GM12875 (cell line): Measurements from ENCODE around the gene FGFR3.

Experiments used
- H3K4me3 ChIP-seq: one replicate; pipeline ENCODE4 v1.5.1; 2011; ENCODE audit warnings: low read depth, low read length, control low read depth
- CTCF ChIP-seq: IDR thresholded peaks from 2 replicates; pipeline ENCODE4 v1.5.1; 2011; ENCODE audit warnings: low read depth, mild to moderate bottlenecking, control low read depth, inconsistent platforms, low read length, moderate library complexity, borderline replicate concordance; ENCODE audit not compliant: insufficient read depth

The FGFR3 gene

DNA sequence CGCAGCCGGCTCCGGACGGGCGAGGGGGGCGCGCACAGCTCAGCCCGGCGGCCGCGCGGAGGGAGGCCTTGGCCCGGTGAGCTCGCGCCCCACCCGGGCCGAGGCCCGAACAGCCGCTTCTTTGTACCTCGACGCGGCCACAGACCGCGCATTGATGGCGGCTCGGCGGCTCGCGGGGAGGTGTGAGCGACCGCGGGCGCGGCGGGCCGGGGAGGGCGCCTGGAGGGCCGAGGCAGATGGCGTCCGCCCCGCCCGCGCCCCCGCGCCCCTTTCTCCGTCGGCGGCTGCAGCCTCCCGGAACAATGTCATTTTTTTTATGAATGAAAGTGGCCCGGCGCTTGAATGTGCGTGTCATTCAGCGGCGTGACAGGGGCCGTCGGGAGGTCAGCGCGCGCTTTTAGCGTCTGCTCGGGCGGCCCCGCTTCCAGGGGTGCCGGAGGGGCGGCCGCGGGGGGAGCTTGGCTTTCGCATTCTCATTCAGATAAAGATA lies 1.8 kb downstream of the FGFR3 start:
- no peak overlapping the region for H3K4me3 ChIP-seq

GRCh38 chr4:1795299-1796195 lies 2.5 kb downstream of the FGFR3 start:
- no peak overlapping the region for H3K4me3 ChIP-seq
- TF ChIP-seq CTCF: no peak

More for the DNA sequence above, 1.8 kb downstream of the FGFR3 start:
- no peak for TF ChIP-seq CTCF

- H3K4me3 ChIP-seq: no peak overlapping the region
- no peak for TF ChIP-seq CTCF
These were observed 3.6 kb downstream of the FGFR3 start for GRCh38 chr4:1796486-1797204.

- no peak overlapping the region for H3K4me3 ChIP-seq
- no peak for TF ChIP-seq CTCF
These were observed 4.3 kb downstream of the FGFR3 start for GRCh38 chr4:1797298-1797860.

DNA sequence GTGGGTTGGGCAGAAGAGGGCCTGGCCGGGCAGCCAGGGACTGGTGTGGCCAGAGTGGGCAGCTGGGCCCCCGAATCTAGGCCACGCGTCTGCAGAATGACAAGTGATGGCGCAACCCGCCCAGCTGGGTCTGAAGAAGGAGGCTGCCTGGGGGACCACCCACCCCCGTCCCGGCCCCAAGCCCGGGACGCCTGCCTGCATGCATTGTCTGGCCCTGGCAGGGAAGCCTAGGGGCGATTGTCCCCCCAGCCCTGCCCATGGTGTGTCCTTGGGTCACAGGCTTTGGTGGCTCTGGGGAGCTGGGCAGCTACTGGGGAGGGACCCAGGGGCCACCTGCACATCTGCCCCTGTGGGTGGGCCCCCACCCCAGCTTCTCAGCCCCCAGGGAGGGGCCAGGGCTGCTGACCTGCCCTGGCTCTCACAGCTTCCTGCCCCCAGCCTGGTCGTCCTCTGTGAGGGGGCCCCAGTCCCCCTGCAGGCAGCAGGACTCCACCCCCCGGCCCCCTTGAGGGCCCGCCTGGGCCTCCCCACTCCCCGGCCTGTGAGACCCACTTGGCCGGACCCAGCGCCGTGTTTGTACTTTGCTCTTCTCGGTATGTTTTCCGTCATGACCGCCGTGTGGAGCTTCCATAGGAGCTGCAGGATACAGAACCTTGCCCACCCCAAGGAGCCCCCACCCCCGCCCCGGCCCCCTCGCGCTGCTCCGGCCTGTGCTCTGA lies 4.9 kb downstream of the FGFR3 start:
- TF ChIP-seq CTCF: no peak
- H3K4me3 ChIP-seq: no peak overlapping the region

DNA sequence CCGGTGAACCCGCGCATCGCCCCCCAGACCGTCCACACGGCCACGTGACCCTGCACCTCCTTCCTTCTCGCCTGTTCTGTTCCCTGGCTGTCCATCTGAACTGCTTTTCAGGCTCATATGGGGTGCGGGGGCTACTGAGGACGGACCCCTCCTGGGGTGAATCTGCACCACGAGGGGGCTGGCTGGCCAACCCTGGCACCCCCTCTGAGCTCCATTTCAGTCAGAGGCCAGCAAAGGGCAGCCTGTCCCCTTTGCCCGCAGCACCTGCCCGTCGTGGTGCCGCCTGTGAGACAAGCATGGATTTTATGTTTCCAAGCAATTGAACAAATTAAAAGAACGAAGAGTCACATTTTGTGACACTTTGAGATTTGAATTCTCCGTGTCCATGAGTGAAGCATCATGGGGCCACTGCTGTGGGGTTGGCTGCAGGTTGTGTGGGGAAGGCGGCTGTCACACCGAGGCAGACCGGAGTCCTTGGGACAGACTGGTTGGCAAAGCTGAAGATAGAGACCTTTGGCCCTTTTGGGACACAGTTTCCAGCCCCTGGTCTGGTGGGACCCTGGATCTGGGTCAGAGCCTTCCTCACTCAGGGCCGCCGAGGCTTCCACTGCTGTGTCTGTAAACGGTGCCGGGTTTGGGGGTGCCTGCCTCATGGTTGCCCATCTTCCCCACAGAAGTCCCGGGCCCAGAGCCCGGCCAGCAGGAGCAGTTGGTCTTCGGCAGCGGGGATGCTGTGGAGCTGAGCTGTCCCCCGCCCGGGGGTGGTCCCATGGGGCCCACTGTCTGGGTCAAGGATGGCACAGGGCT lies 5.7 kb downstream of the FGFR3 start:
- H3K4me3 ChIP-seq: no peak overlapping the region
- TF ChIP-seq CTCF: no peak
